ENCODE results near the gene USP46. TPM values are rescaled to one million over a fixed set of nuclear protein-coding genes. Genes with fewer than 3 reads are reported as not detected.

The USP46 gene
- total RNA-seq, 1 experiment from 2014 or later = 49.0 TPM

DNA sequence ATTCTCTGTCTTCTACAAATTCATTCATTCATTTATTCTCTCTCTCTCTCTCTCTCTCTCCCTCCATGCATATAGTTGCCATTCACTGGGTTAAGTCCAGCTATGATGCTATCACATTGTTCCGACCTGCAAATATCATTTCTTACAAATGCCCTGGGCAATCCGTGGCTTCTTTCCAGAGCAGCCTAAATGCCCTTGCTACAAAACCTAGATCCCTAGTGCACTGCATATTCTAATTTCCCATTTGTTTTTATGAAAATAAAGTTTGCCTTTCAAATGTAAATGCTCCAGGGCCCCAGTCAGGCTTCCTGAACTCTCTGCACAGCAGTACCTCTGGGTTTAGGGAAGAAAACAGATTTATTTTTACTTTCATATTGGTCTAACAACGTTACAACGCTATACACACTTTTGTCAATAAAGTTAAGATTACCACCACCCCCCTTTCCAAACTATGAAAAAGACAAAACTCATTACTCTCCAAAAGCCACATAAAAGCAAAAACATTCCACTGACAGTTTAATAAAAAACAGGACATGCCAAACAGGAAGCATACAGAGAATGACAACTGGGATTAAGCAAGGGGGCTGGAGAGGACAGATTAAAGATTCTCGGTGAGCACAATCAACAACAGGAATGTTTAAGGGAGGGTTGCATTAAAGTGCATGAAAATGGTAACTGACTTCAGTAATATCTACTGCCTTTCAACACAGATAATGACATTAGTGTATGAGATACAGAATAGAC, 104.3 kb downstream of the USP46 start:
- Histone ChIP-seq H3K4me1 (peaks cover 3% of the 10 kb centered on the region), H3K27me3 (no peaks in the 10 kb centered on the region), H3K36me3 (no peaks in the 10 kb centered on the region), H3K9me3 (replicated peaks) (peaks cover 6% of the 10 kb centered on the region), H3K27ac (no peak overlapping the region), H3K4me3 (no peak overlapping the region)
- no peak for DNase-seq

- peaks cover 3% of the 10 kb centered on the region for H3K4me1 ChIP-seq
- H3K27me3 ChIP-seq = no peaks in the 10 kb centered on the region
- no peaks in the 10 kb centered on the region for H3K36me3 ChIP-seq
- peaks cover 6% of the 10 kb centered on the region for H3K9me3 ChIP-seq (replicated peaks)
- no peak for DNase-seq
- no peak overlapping the region for H3K4me3 ChIP-seq
- no peak overlapping the region for H3K27ac ChIP-seq
Measured at GRCh38 chr4:52552778-52553177, 106.3 kb downstream of the USP46 start.

DNA sequence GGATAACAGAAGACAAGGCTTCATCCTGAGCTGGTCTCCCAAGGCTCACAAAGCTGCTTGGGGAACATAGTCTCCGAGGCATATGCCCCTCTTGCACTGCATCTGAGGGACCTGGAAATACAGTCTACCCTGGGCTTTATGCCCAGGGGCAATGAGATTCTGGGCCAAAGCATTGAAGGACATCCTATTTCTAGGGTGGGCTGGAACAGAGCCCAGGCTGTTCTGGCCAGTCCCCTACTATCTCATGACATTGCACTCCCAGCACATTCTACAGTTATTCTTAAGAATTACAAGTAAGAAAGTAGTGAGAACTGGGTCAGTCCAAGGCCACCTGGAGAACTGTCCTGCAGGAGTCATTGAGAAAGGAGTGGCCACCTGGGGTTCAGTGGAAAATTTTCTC, 107.6 kb downstream of the USP46 start:
- no peaks in the 10 kb centered on the region for H3K36me3 ChIP-seq
- H3K4me3 ChIP-seq = no peak overlapping the region
- no peaks in the 10 kb centered on the region for H3K27me3 ChIP-seq
- peaks cover 3% of the 10 kb centered on the region for H3K4me1 ChIP-seq
- H3K9me3 ChIP-seq (replicated peaks) = peaks cover 5% of the 10 kb centered on the region
- no peak overlapping the region for H3K27ac ChIP-seq
- no peak for DNase-seq

- Histone ChIP-seq H3K4me3 (no peak overlapping the region), H3K27me3 (no peaks in the 10 kb centered on the region), H3K36me3 (no peaks in the 10 kb centered on the region), H3K4me1 (peaks cover 3% of the 10 kb centered on the region), H3K27ac (no peak overlapping the region), H3K9me3 (replicated peaks) (no peaks in the 10 kb centered on the region)
- no peak for DNase-seq
Measured at GRCh38 chr4:52550186-52550585, 108.9 kb downstream of the USP46 start.

DNA sequence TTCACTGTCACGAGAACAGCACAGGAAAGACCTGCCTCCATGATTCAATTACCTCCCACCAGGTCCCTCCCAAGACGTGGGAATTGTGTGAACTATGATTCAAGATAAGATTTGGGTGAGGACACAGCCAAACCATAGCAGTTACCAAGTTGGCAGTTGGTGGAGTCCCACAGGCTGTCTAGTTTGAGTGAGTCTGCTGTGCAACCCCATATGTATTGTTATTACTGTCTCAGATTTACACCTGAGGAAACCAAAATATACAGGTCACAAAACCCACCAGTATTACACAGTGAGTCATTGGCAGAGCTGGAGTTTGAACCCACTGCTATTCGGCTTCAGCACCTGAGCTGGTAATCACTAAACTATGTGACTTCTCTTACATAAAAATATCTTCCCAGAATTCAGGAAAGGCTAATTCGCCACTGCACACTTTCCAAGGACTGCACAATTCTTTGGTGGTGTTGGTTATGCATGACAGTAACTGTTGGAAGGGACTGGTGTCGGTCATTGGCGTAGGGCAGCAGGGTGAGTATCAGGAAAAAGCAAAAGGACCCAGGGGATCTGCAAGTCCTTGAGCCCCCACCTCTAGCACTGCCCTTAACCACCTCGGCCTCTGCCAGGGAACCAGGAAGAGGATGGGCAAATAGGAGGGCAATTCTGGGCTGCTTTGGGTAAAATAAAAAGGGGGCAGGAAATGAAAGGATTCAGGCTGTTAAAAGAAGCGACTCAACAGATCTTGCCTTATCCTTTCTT, 110.1 kb downstream of the USP46 start:
- Histone ChIP-seq H3K4me3 (no peak overlapping the region), H3K27me3 (no peaks in the 10 kb centered on the region), H3K36me3 (no peaks in the 10 kb centered on the region), H3K9me3 (replicated peaks) (no peaks in the 10 kb centered on the region), H3K27ac (no peak overlapping the region), H3K4me1 (peaks cover 3% of the 10 kb centered on the region)
- DNase-seq = no peak

DNA sequence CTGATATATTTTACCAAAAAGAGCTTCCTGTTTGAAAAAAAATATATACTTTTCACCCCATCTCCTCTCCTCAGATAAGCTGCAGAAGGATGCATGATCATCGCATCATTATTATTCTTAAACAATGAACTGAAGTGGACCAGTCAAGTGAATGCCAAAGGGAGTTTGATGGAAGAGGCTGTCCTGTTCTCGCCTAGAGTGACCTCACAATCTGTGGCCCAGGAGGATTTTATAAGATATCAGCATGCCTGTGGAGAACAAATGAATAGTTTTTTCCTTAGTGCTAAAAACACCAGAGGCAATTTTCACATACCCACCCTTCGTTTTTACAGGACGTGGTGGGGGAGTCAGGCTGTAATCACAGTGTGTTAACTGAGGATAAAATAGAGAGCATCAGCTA, 112.7 kb downstream of the USP46 start:
- Histone ChIP-seq H3K27me3 (no peaks in the 10 kb centered on the region), H3K4me1 (peaks cover 3% of the 10 kb centered on the region), H3K4me3 (no peak overlapping the region), H3K9me3 (replicated peaks) (no peaks in the 10 kb centered on the region), H3K36me3 (no peaks in the 10 kb centered on the region), H3K27ac (no peak overlapping the region)
- no peak for DNase-seq

- Histone ChIP-seq H3K27ac (no peak overlapping the region), H3K4me3 (peak overlapping the region; percentile 17; the same call in 1 of the 2 replicates), H3K36me3 (no peaks in the 10 kb centered on the region), H3K4me1 (peaks cover 2% of the 10 kb centered on the region), H3K9me3 (replicated peaks) (no peaks in the 10 kb centered on the region), H3K27me3 (no peaks in the 10 kb centered on the region)
- DNase-seq = peak; percentile 76 to 95
Measured at GRCh38 chr4:52545099-52546069, 113.7 kb downstream of the USP46 start.

Other genes with a start within 250 kb of the USP46 start
- gene ERVMER34-1, start 92.1 kb upstream of the USP46 start, total RNA-seq (2014; rRNA removed; shearing (Covaris generic)) = 0.04 TPM in 1 of 2 replicates, not detected in the other
- gene RASL11B, start 203.0 kb upstream of the USP46 start, total RNA-seq (2014; rRNA removed; shearing (Covaris generic)) = 21.2 and 26.6 TPM in 2 replicates

Data from SJCRH30 (cell line).